Measurements from ENCODE around the gene SLC9A5.

SLC9A5 gene

GRCh38 chr16:67299269-67299668 is 50.5 kb downstream of the SLC9A5 start:
- TF ChIP-seq TEAD4 (IDR thresholded peaks at IDR 0.05) (no peak), CEBPB (IDR thresholded peaks at IDR 0.05) (no peak), MAX (IDR thresholded peaks at IDR 0.05) (no peak), EGR1 (IDR thresholded peaks at IDR 0.05) (no peak), YY1 (IDR thresholded peaks at IDR 0.05; ENCODE audit: low read depth) (no peak), ZBTB7A (IDR thresholded peaks at IDR 0.05; ENCODE audit: low read depth) (no peak), CREB1 (IDR thresholded peaks at IDR 0.05; ENCODE audit: low read depth) (no peak), REST (IDR thresholded peaks at IDR 0.05; ENCODE audit: low read depth) (no peak), USF1 (IDR thresholded peaks at IDR 0.05) (no peak), TAF1 (IDR thresholded peaks at IDR 0.05; ENCODE audit: low read depth) (no peak), RAD21 (IDR thresholded peaks at IDR 0.05; ENCODE audit: low read depth) (no peak), FOXM1 (IDR thresholded peaks at IDR 0.05; ENCODE audit: borderline replicate concordance, low read depth) (no peak), EP300 (IDR thresholded peaks at IDR 0.05; ENCODE audit: borderline replicate concordance) (no peak), NFIC (IDR thresholded peaks at IDR 0.05) (no peak), TCF12 (IDR thresholded peaks at IDR 0.05; ENCODE audit: low read depth) (no peak)

- TF ChIP-seq ZBTB7A (IDR thresholded peaks at IDR 0.05; ENCODE audit: low read depth) (no peak), EGR1 (IDR thresholded peaks at IDR 0.05) (no peak), NFIC (IDR thresholded peaks at IDR 0.05) (0 out of 2 replicates have a peak, but pooled peaks have one; percentile 7), EP300 (IDR thresholded peaks at IDR 0.05; ENCODE audit: borderline replicate concordance) (no peak)
These were observed 52.5 kb downstream of the SLC9A5 start for GRCh38 chr16:67301080-67301782.

GRCh38 chr16:67302076-67302475 is 53.3 kb downstream of the SLC9A5 start:
- TF ChIP-seq TAF1 (IDR thresholded peaks at IDR 0.05; ENCODE audit: low read depth) (no peak), ZBTB7A (IDR thresholded peaks at IDR 0.05; ENCODE audit: low read depth) (no peak), TCF12 (IDR thresholded peaks at IDR 0.05; ENCODE audit: low read depth) (no peak), USF1 (IDR thresholded peaks at IDR 0.05) (no peak), FOXM1 (IDR thresholded peaks at IDR 0.05; ENCODE audit: borderline replicate concordance, low read depth) (no peak), REST (IDR thresholded peaks at IDR 0.05; ENCODE audit: low read depth) (no peak), MAX (IDR thresholded peaks at IDR 0.05) (no peak), YY1 (IDR thresholded peaks at IDR 0.05; ENCODE audit: low read depth) (no peak), TEAD4 (IDR thresholded peaks at IDR 0.05) (no peak), RAD21 (IDR thresholded peaks at IDR 0.05; ENCODE audit: low read depth) (no peak), EGR1 (IDR thresholded peaks at IDR 0.05) (no peak), CEBPB (IDR thresholded peaks at IDR 0.05) (no peak), CREB1 (IDR thresholded peaks at IDR 0.05; ENCODE audit: low read depth) (no peak), NFIC (IDR thresholded peaks at IDR 0.05) (no peak), EP300 (IDR thresholded peaks at IDR 0.05; ENCODE audit: borderline replicate concordance) (no peak)

- TF ChIP-seq ZBTB7A (IDR thresholded peaks at IDR 0.05; ENCODE audit: low read depth) (no peak), NFIC (IDR thresholded peaks at IDR 0.05) (no peak), TCF12 (IDR thresholded peaks at IDR 0.05; ENCODE audit: low read depth) (no peak), CEBPB (IDR thresholded peaks at IDR 0.05) (no peak), FOXM1 (IDR thresholded peaks at IDR 0.05; ENCODE audit: borderline replicate concordance, low read depth) (no peak), MAX (IDR thresholded peaks at IDR 0.05) (no peak)
These were observed 54.2 kb downstream of the SLC9A5 start for GRCh38 chr16:67302970-67303369.

- no peak for TF ChIP-seq ZBTB7A (IDR thresholded peaks at IDR 0.05; ENCODE audit: low read depth)
- TF ChIP-seq YY1 (IDR thresholded peaks at IDR 0.05; ENCODE audit: low read depth), result no peak
- no peak for TF ChIP-seq TAF1 (IDR thresholded peaks at IDR 0.05; ENCODE audit: low read depth)
- TF ChIP-seq EGR1 (IDR thresholded peaks at IDR 0.05), result no peak
- no peak for TF ChIP-seq FOXM1 (IDR thresholded peaks at IDR 0.05; ENCODE audit: borderline replicate concordance, low read depth)
- TF ChIP-seq CREB1 (IDR thresholded peaks at IDR 0.05; ENCODE audit: low read depth), result no peak
- no peak for TF ChIP-seq RAD21 (IDR thresholded peaks at IDR 0.05; ENCODE audit: low read depth)
- no peak for TF ChIP-seq MAX (IDR thresholded peaks at IDR 0.05)
- no peak for TF ChIP-seq USF1 (IDR thresholded peaks at IDR 0.05)
- no peak for TF ChIP-seq EP300 (IDR thresholded peaks at IDR 0.05; ENCODE audit: borderline replicate concordance)
- TF ChIP-seq NFIC (IDR thresholded peaks at IDR 0.05), result no peak
- no peak for TF ChIP-seq TCF12 (IDR thresholded peaks at IDR 0.05; ENCODE audit: low read depth)
- TF ChIP-seq REST (IDR thresholded peaks at IDR 0.05; ENCODE audit: low read depth), result no peak
- no peak for TF ChIP-seq CEBPB (IDR thresholded peaks at IDR 0.05)
These were observed 55.2 kb downstream of the SLC9A5 start for GRCh38 chr16:67304020-67304419.
